Spleen (tissue), 11 donors: ENCODE results near the gene C3orf52. TPM values are rescaled to one million over a fixed set of nuclear protein-coding genes. Genes with fewer than 3 reads are reported as not detected.

ENCODE experiments used
- DNase-seq: peaks from one replicate; pipeline ENCODE4 v3.0.0-alpha.2; 2020
- H3K27ac ChIP-seq, 8 donors: fragments of 200-600 bp; sonication (generic) in 7 of 8; 1 replicate in 4 of 8; 2 replicates in 4 of 8; pipeline versions ENCODE4 v1.5.0 to v1.8.0; 2016 to 2021; ENCODE audit warnings: inconsistent platforms in 4 of 8, mild to moderate bottlenecking in 4 of 8, moderate library complexity in 1 of 8
- H3K27me3 ChIP-seq, 7 donors: fragments of 200-600 bp; sonication (generic) in 6 of 7; replicated peaks in 1 of 7; 1 replicate in 4 of 7; 2 replicates in 3 of 7; pipeline versions ENCODE4 v1.5.0 to v1.8.0; 2016 to 2021; ENCODE audit warnings: inconsistent platforms in 3 of 7, mild to moderate bottlenecking in 1 of 7
- H3K36me3 ChIP-seq, 6 donors: fragments of 200-600 bp; sonication (generic) in 5 of 6; 1 replicate in 4 of 6; 2 replicates in 2 of 6; pipeline versions ENCODE4 v1.5.0 to v1.8.0; 2016 to 2021; ENCODE audit warnings: inconsistent platforms in 2 of 6
- H3K4me1 ChIP-seq, 6 donors: fragments of 200-600 bp; sonication (generic) in 5 of 6; 1 replicate in 3 of 6; 2 replicates in 3 of 6; pipeline versions ENCODE4 v1.5.0 to v1.8.0; 2016 to 2021; ENCODE audit warnings: inconsistent platforms in 3 of 6
- H3K4me3 ChIP-seq, 8 donors: fragments of 200-600 bp; sonication (generic) in 7 of 8; 1 replicate in 4 of 8; 2 replicates in 4 of 8; pipeline versions ENCODE4 v1.5.0 to v1.8.0; 2016 to 2021; ENCODE audit warnings: inconsistent platforms in 4 of 8, mild to moderate bottlenecking in 4 of 8, moderate library complexity in 2 of 8
- H3K9me3 ChIP-seq, 8 donors: fragments of 200-600 bp; sonication (generic) in 7 of 8; 1 replicate in 4 of 8; 2 replicates in 4 of 8; pipeline versions ENCODE4 v1.5.0 to v1.8.0; 2016 to 2021; ENCODE audit warnings: inconsistent platforms in 4 of 8
- POLR2A ChIP-seq, 3 donors: fragments of 450-650 bp; IDR thresholded peaks; one replicate each; pipeline ENCODE4 v1.5.1; 2017; ENCODE audit warnings: antibody characterized with exemption in 3 of 3, mild to moderate bottlenecking in 1 of 3
- POLR2AphosphoS5 ChIP-seq, 3 donors: sonication (generic); formaldehyde crosslinking; IDR thresholded peaks; one replicate each; pipeline ENCODE4 v1.5.1; 2017; ENCODE audit warnings: antibody characterized with exemption in 3 of 3
- WGBS, 5 donors: extraction: QIAGEN DNeasy Blood & Tissue Kit in 3 of 5; methylation state at CpG; one replicate each; pipeline versions ENCODE4 v1.1.5 to v1.1.7; 2013 to 2018; 5-methylcytosine and 5-hydroxymethylcytosine counted together
- intact Hi-C: fragments of 100-400 bp; cut with DNase I; formaldehyde crosslinking; loops from one replicate; pipeline ENCODE4 v1.15.0; 2023; ENCODE audit warnings: low total_unique reads
- polyA plus RNA-seq, 3 donors: library from polyadenylated mRNA; stranded (reverse); fragments of 200-250 nt; gene quantifications; one replicate each; pipeline ENCODE4 v1.2.1, GENCODE V29; 2013
- total RNA-seq, 7 donors: library from RNA; depleted of rRNA in 3 of 7; stranded (reverse); fragments of >200 nt in 3 of 7; fragmentation: NEBNext Ultra II Directional in 4 of 7; extraction: Animal tissue kit (Norgen Biotek cat#: 25700) in 4 of 7; gene quantifications; one replicate each; pipeline versions ENCODE4 v1.1.0 to v1.2.1, GENCODE V29; 2016 to 2021
- TF ChIP-seq, protein P1 (sequence below), 11 experiments: fragments of 200-600 bp in 7 of 11; fragments of 450-650 bp in 4 of 11; sonication (generic) in 4 of 11; IDR thresholded peaks in 8 of 11; conservative IDR thresholded peaks in 3 of 11; 1 replicate in 7 of 11; 2 replicates in 4 of 11; pipeline versions ENCODE4 v1.4.0 to v1.8.0; 2016 to 2021; ENCODE audit warnings: antibody characterized with exemption in 11 of 11, inconsistent platforms in 4 of 11, mild to moderate bottlenecking in 1 of 11
- donor health status: healthy with polysubstance abuse.
- donor health status: DM: no; HTN: no; CAD: no; lungs with moderate emphysema.
- donor health status: DM: no; HTN: no; CAD: no.
- donor health status: Bipolar disorder and iron deficiency.
- donor health status: healthy.
- donor health status: DM: no; HTN: no; CAD: no.
- donor health status: DM: yes; HTN: yes; CAD: no.

The C3orf52 gene
- total and polyA plus RNA-seq, 10 donors: 0.26 to 3.9 (median 0.99) TPM

DNA sequence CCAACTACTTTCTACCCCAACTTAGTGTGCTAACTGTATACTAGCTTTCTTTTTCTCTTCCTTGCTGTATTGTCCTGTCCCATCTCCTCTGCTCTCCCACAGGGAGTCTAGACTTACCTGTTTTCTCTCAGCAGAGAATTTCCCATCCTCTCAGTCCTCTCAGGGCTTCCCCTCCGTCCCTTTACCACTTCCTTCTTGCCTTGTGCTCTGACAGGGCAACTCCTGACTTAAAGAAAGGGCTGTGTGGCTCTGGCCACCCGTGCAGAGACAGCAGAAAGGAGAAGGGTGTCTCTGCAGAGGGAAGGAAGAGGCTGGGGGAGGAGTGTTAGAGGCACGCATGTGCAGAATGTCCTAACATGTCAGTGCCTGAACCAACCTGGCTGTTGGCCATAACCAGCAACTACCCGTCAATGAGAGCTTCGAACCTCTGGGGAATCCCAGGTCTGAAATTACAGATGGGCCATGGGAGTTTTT is 46.8 kb downstream of the C3orf52 start, which contains the start of gene GCSAM:
Gene GCSAM (minus strand): TSS at position 274 of the 474 bp plus-strand sequence. CDS start 128 bp downstream, at position 146.
- H3K36me3 ChIP-seq: no peaks in the 10 kb centered on the region
- intact Hi-C loops: no loop called here
- 13 to 34% (median 16%) methylated on average over 5 of the region's 5 CpGs for WGBS, 5 donors
- H3K4me1 ChIP-seq: peaks cover 6 to 100% (median 42%) of the 10 kb centered on the region in 6 donors
- no peaks in the 10 kb centered on the region for H3K27me3 ChIP-seq
- TF ChIP-seq POLR2AphosphoS5 (IDR thresholded peaks at IDR 0.05): peak in 2 of 3 donors; percentile 71 to 85
- TF ChIP-seq, protein P1, sequence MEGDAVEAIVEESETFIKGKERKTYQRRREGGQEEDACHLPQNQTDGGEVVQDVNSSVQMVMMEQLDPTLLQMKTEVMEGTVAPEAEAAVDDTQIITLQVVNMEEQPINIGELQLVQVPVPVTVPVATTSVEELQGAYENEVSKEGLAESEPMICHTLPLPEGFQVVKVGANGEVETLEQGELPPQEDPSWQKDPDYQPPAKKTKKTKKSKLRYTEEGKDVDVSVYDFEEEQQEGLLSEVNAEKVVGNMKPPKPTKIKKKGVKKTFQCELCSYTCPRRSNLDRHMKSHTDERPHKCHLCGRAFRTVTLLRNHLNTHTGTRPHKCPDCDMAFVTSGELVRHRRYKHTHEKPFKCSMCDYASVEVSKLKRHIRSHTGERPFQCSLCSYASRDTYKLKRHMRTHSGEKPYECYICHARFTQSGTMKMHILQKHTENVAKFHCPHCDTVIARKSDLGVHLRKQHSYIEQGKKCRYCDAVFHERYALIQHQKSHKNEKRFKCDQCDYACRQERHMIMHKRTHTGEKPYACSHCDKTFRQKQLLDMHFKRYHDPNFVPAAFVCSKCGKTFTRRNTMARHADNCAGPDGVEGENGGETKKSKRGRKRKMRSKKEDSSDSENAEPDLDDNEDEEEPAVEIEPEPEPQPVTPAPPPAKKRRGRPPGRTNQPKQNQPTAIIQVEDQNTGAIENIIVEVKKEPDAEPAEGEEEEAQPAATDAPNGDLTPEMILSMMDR (IDR thresholded peaks at IDR 0.05 in 8 of 11, conservative IDR thresholded peaks at IDR 0.05 in 3 of 11): no peak
- H3K4me3 ChIP-seq: peak within 1 kb of the TSS; percentile 10 to 65 (median 23)
- peak; percentile 90 for DNase-seq
- H3K27ac ChIP-seq: peak within 1 kb of the TSS; percentile 38 to 79 (median 71)
- no peaks in the 10 kb centered on the region for H3K9me3 ChIP-seq

DNA sequence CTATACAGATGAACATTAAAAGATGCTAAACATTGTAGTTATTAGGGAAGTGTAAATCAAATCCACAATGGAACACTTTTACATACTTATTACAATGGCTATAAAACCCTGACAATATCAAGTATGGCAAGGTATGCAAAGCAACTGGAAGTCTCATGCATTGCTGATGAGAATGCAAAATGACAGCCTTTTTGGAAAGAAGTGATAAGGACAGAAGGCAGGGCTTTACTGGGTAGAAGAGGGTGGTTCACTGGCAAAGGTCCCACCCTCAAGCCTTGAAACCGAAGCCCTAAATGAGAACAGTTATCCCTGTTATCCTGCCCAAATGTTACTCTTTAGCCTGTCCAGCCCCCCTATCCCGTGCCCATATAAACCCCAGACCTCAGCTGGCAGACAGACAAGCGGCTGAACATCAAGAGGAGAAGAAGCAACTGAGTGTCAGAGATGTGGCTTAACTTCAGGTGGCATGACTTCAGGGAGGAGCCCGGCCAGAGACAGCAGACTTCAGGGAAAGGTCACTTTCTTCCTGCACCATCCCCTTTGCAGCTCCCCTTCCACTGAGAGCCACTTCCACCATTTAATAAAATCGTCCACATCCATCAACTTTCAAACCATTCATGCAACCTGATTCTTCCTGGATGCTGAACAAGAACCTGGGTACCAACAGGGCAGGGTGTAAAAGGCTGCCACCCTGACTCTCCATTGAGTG is 47.6 kb downstream of the C3orf52 start:
- Histone ChIP-seq H3K27ac (peak overlapping the region; percentile 38 to 79 (median 71)), H3K27me3 (no peaks in the 10 kb centered on the region), H3K4me3 (peak overlapping the region in 1 of 8 donors; percentile 65), H3K9me3 (no peaks in the 10 kb centered on the region), H3K4me1 (peaks cover 0 to 96% (median 35%) of the 10 kb centered on the region in 6 donors), H3K36me3 (no peaks in the 10 kb centered on the region)
- intact Hi-C loops: no loop called here
- TF ChIP-seq POLR2A (IDR thresholded peaks at IDR 0.05): no peak
- TF ChIP-seq POLR2AphosphoS5 (IDR thresholded peaks at IDR 0.05): no peak
- TF ChIP-seq, protein P1 (IDR thresholded peaks at IDR 0.05 in 8 of 11, conservative IDR thresholded peaks at IDR 0.05 in 3 of 11): no peak
- 78 to 89% (median 85%) methylated on average over 5 of the region's 5 CpGs for WGBS, 5 donors
- DNase-seq: no peak

DNA sequence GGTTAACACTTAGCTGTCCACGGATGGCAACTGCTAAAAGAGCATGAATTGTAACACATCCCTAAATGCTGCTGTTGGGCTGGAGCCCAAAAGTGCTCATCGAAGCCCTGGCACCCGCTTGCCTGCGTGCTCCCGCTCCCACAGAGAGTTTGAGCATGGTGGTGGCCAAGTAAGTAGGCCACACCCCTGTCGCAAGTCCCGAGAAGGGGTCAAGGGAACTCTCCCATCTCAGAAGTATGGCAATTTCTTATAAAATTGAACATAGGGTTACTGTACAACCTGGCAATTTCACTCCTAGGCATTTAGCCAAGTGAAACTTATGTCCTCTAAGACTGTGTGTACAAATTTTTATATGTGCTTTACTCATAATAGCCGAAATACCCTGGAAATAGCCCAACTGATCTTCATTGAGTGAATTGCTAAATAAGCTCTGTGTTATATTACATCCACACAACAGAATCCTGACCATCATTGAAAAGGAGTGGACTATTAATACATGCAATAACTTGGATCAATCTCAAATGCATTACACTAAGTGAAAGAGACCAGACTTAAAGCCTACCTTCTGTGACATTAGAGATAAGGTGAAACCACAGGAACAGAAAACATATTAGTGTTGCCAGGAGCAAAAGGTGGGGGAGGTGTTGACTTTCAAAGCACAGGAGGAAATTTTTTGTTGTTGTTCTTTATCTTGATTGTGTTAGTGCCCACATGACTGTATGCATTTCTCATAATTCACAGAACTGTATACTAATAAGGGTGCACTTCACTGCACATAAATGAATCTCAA is 48.3 kb downstream of the C3orf52 start:
- DNase-seq: no peak
- H3K27ac ChIP-seq: peak overlapping the region in 4 of 8 donors; percentile 13 to 79 (median 49)

More for the DNA sequence above, 48.3 kb downstream of the C3orf52 start:
- H3K9me3 ChIP-seq: no peaks in the 10 kb centered on the region
- H3K36me3 ChIP-seq: no peaks in the 10 kb centered on the region
- WGBS, 5 donors: 79 to 92% (median 84%) methylated on average over 5 to 8 of the region's 8 CpGs
- no peak overlapping the region for H3K4me3 ChIP-seq
- TF ChIP-seq POLR2AphosphoS5 (IDR thresholded peaks at IDR 0.05) (no peak), POLR2A (IDR thresholded peaks at IDR 0.05) (no peak)
- TF ChIP-seq, protein P1 (IDR thresholded peaks at IDR 0.05 in 8 of 11, conservative IDR thresholded peaks at IDR 0.05 in 3 of 11): no peak
- peaks cover 0 to 89% (median 29%) of the 10 kb centered on the region in 6 donors for H3K4me1 ChIP-seq
- intact Hi-C loops: no loop called here
- no peaks in the 10 kb centered on the region for H3K27me3 ChIP-seq
